H1 (cell line): ENCODE data around the gene ALDH1A3. TPM values are rescaled to one million over a fixed set of nuclear protein-coding genes. Genes with fewer than 3 reads are reported as not detected.

Source experiments
- CBX5 ChIP-seq: fragments of 300-800, 300-1000 bp; sonication (generic); IDR thresholded peaks from 2 replicates; pipeline ENCODE4 v1.7.1; 2016; ENCODE audit warnings: antibody characterized with exemption, low read length, low read depth
- CEBPB ChIP-seq: IDR thresholded peaks from 2 replicates; pipeline ENCODE4 v1.6.1; 2012; ENCODE audit warnings: low read depth, low read length
- CHD7 ChIP-seq: fragments of 300-600 bp; sonication (generic); IDR thresholded peaks from 2 replicates; pipeline ENCODE4 v1.7.1; 2012; ENCODE audit warnings: low read length, moderate library complexity, mild to moderate bottlenecking, inconsistent platforms; ENCODE audit not compliant: insufficient replicate concordance
- CTCF ChIP-seq, 3 experiments: IDR thresholded peaks; 1 replicate in 2 of 3; 2 replicates in 1 of 3; pipeline versions ENCODE4 v1.5.1 to v1.6.1; 2011; ENCODE audit warnings: low read length in 3 of 3, mild to moderate bottlenecking in 3 of 3, inconsistent platforms in 2 of 3, low read depth in 1 of 3, moderate library complexity in 1 of 3; ENCODE audit not compliant: insufficient read depth in 1 of 3; ENCODE audit errors: control extremely low read depth in 1 of 3
- EZH2 ChIP-seq: fragments of 200-600 bp; sonication (generic); IDR thresholded peaks from 2 replicates; pipeline ENCODE4 v1.7.1; 2012; ENCODE audit warnings: low read depth, mild to moderate bottlenecking, moderate library complexity, low read length, inconsistent platforms; ENCODE audit not compliant: severe bottlenecking
- KDM1A ChIP-seq: fragments of 200-600, 300-600 bp; sonication (generic); IDR thresholded peaks from 2 replicates; pipeline ENCODE4 v1.7.1; 2016; ENCODE audit warnings: mild to moderate bottlenecking, low read length, borderline replicate concordance
- KDM5A ChIP-seq: fragments of 200-600 bp; IDR thresholded peaks from 2 replicates; pipeline ENCODE4 v1.7.1; 2012; ENCODE audit warnings: mild to moderate bottlenecking, low read length, inconsistent platforms, mixed read lengths
- RNF2 ChIP-seq: fragments of 200-900, 300-1000 bp; sonication (generic); IDR thresholded peaks from 2 replicates; pipeline ENCODE4 v1.7.1; 2016; ENCODE audit warnings: borderline replicate concordance, low read depth, mild to moderate bottlenecking, antibody characterized with exemption, low read length; ENCODE audit not compliant: poor library complexity, severe bottlenecking; ENCODE audit errors: missing control alignments
- SP1 ChIP-seq: IDR thresholded peaks from 2 replicates; pipeline ENCODE4 v1.6.1; 2011; ENCODE audit warnings: low read depth, low read length
- polyA plus RNA-seq, 7 experiments: library from polyadenylated mRNA; depleted of rRNA in 3 of 7; stranded (reverse) in 5 of 7; unstranded in 2 of 7; fragments of >200 nt in 5 of 7; fragments of 200-250 nt in 2 of 7; gene quantifications; 1 replicate in 5 of 7; 2 replicates in 1 of 7; 4 replicates in 1 of 7; pipeline versions ENCODE4 v1.2.1 to v1.2.3, GENCODE V29; 2011 to 2013; ENCODE audit warnings: missing spikeins in 2 of 7, mixed read lengths in 2 of 7
- total RNA-seq: library from RNA; stranded (reverse); fragmentation: NEBNext Ultra II Directional; extraction: Animal tissue kit (Norgen Biotek cat#: 25700); gene quantifications from 2 replicates; pipeline ENCODE4 v1.2.1, GENCODE V29; 2021

Gene ALDH1A3
- total and polyA plus RNA-seq, 2 of the 8 experiments (the other 6 are each of a cell fraction or from before 2014, with no cell fraction given), result 2.2 to 5.5 TPM

- no peak for TF ChIP-seq CHD7
- no peak for TF ChIP-seq CTCF (IDR thresholded peaks at IDR 0.05; ENCODE audit: control extremely low read depth in 1 of 3, insufficient read depth in 1 of 3, low read depth in 1 of 3, low read length in 3 of 3)
- TF ChIP-seq CEBPB, result no peak
- no peak for TF ChIP-seq SP1
- TF ChIP-seq KDM1A, result no peak
- TF ChIP-seq KDM5A, result no peak
- TF ChIP-seq CBX5, result no peak
- no peak for TF ChIP-seq RNF2
- no peak for TF ChIP-seq EZH2
Observed at GRCh38 chr15:100937171-100937570, 57.5 kb downstream of the ALDH1A3 start (continued).
